Thyroid gland (tissue), 4 donors: ENCODE data around the gene UHRF2.
"Not testable (repeated sequence)": the region's sequence is repeated elsewhere in the genome, so short reads cannot be mapped to it uniquely, and the experiment has no call there.

ENCODE experiments used
- POLR2A ChIP-seq, 2 donors: fragments of 450-650 bp; IDR thresholded peaks; one replicate each; pipeline ENCODE4 v1.6.1; 2017; ENCODE audit warnings: antibody characterized with exemption in 2 of 2, mild to moderate bottlenecking in 2 of 2, moderate library complexity in 1 of 2
- TF ChIP-seq, protein P1 (sequence below), 6 experiments: fragments of 200-600 bp in 3 of 6; fragments of 450-650 bp in 3 of 6; sonication (generic) in 3 of 6; IDR thresholded peaks; one replicate each; pipeline ENCODE4 v1.5.1; 2016 to 2019; ENCODE audit warnings: antibody characterized with exemption in 6 of 6, mild to moderate bottlenecking in 2 of 6, inconsistent platforms in 1 of 6, moderate library complexity in 1 of 6

DNA sequence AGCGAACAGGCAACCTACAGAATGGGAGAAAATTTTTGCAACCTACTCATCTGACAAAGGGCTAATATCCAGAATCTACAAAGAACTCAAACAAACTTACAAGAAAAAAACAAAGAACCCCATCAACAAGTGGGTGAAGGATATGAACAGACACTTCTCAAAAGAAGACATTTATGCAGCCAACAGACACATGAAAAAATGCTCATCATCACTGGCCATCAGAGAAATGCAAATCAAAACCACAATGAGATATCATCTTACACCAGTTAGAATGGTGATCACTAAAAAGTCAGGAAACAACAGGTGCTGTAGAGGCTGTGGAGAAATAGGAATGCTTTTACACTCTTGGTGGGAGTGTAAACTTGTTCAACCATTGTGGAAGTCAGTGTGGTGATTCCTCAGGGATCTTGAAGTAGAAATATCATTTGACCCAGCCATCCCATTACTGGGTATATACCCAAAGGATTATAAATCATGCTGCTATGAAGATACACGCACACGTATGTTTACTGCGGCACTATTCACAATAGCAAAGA, 31.5 kb upstream of the UHRF2 start:
- TF ChIP-seq, protein P1, sequence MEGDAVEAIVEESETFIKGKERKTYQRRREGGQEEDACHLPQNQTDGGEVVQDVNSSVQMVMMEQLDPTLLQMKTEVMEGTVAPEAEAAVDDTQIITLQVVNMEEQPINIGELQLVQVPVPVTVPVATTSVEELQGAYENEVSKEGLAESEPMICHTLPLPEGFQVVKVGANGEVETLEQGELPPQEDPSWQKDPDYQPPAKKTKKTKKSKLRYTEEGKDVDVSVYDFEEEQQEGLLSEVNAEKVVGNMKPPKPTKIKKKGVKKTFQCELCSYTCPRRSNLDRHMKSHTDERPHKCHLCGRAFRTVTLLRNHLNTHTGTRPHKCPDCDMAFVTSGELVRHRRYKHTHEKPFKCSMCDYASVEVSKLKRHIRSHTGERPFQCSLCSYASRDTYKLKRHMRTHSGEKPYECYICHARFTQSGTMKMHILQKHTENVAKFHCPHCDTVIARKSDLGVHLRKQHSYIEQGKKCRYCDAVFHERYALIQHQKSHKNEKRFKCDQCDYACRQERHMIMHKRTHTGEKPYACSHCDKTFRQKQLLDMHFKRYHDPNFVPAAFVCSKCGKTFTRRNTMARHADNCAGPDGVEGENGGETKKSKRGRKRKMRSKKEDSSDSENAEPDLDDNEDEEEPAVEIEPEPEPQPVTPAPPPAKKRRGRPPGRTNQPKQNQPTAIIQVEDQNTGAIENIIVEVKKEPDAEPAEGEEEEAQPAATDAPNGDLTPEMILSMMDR (IDR thresholded peaks at IDR 0.05) = not testable (repeated sequence)
- not testable (repeated sequence) for TF ChIP-seq POLR2A (IDR thresholded peaks at IDR 0.05)
